ENCODE data around the gene TRIM14.

- TF ChIP-seq POLR2A (IDR thresholded peaks at IDR 0.05; ENCODE audit: low read depth, low read length) (no peak), SPI1 (IDR thresholded peaks at IDR 0.05; ENCODE audit: low read depth, low read length) (no peak)
Observed at GRCh38 chr9:98120476-98120875, 1.5 kb upstream of the TRIM14 start.

All from GM12891 (cell line).